Panc1 (cell line): ENCODE measurements around the gene SNTG2. TPM values are rescaled to one million over a fixed set of nuclear protein-coding genes. Genes with fewer than 3 reads are reported as not detected.

ENCODE experiments used
- ATAC-seq: fragments of 200-7000 bp; cut with Tn5 transposase; 2 replicates; pipeline ENCODE4 v1.9.1; 2020; ENCODE audit warnings: mild to moderate bottlenecking, moderate library complexity
- BruUV-seq: library from RNA; stranded (reverse); fragments of 400-500 nt; replicated peaks from 2 replicates; lab custom pipeline; 2021; lab: Mats Ljungman, UMichigan
- CTCF ChIA-PET: fragments of 300-600 bp; sonication (Branson Sonifier 250); formaldehyde crosslinking; loops from one replicate; lab custom pipeline; 2022; ENCODE audit warnings: antibody characterized with exemption; lab: Charles Lee
- POLR2A ChIA-PET: fragments of 300-600 bp; sonication (Branson Sonifier 250); formaldehyde crosslinking; loops from one replicate; lab custom pipeline; 2022; ENCODE audit warnings: antibody characterized with exemption; lab: Charles Lee
- DNase-seq: peaks from one replicate; pipeline ENCODE4 v3.0.0-alpha.2; 2010; ENCODE audit warnings: low read depth, low spot score
- H3K27ac ChIP-seq: 2 replicates; pipeline ENCODE4 v1.5.1; 2011; ENCODE audit warnings: mild to moderate bottlenecking, low read length, inconsistent platforms
- H3K27me3 ChIP-seq: fragments of 200-500 bp; sonication (Bioruptor generic); 2 replicates; pipeline ENCODE4 v1.6.0; 2014; ENCODE audit warnings: low read length, inconsistent platforms; ENCODE audit not compliant: control insufficient read depth, insufficient read depth
- H3K36me3 ChIP-seq: fragments of 200-500 bp; sonication (Bioruptor generic); 2 replicates; pipeline ENCODE4 v1.5.1; 2014; ENCODE audit warnings: inconsistent platforms, mild to moderate bottlenecking, low read length, moderate library complexity; ENCODE audit not compliant: control insufficient read depth, insufficient read depth
- H3K4me1 ChIP-seq: 2 replicates; pipeline ENCODE4 v1.5.1; 2011; ENCODE audit warnings: inconsistent platforms, mild to moderate bottlenecking, low read length, moderate library complexity; ENCODE audit not compliant: control insufficient read depth, insufficient read depth
- H3K4me3 ChIP-seq, 2 experiments: 2 replicates each; pipeline ENCODE4 v1.5.1; 2011 to 2012; ENCODE audit warnings: low read depth in 2 of 2, low read length in 2 of 2, mild to moderate bottlenecking in 2 of 2, inconsistent platforms in 1 of 2, moderate library complexity in 1 of 2
- H3K9me3 ChIP-seq: fragments of 200-500 bp; sonication (Bioruptor generic); 2 replicates; pipeline ENCODE4 v1.5.1; 2014; ENCODE audit warnings: low read depth, mild to moderate bottlenecking, inconsistent platforms, low read length, moderate library complexity; ENCODE audit not compliant: control insufficient read depth, insufficient read depth
- CTCF ChIP-seq: fragments of 450-650 bp; IDR thresholded peaks from 2 replicates; pipeline ENCODE4 v1.5.1; 2017; ENCODE audit warnings: mild to moderate bottlenecking
- POLR2AphosphoS5 ChIP-seq: IDR thresholded peaks from 2 replicates; pipeline ENCODE4 v1.6.1; 2012; ENCODE audit warnings: mild to moderate bottlenecking, low read depth, low read length, moderate library complexity
- REST ChIP-seq, 2 experiments: IDR thresholded peaks; 2 replicates each; pipeline ENCODE4 v1.6.1; 2011 to 2012; ENCODE audit warnings: low read depth in 2 of 2, control low read depth in 1 of 2, low read length in 1 of 2, mild to moderate bottlenecking in 1 of 2, moderate library complexity in 1 of 2; ENCODE audit not compliant: insufficient read depth in 1 of 2
- SIN3A ChIP-seq: IDR thresholded peaks from 2 replicates; pipeline ENCODE4 v1.6.1; 2012; ENCODE audit warnings: low read depth, mild to moderate bottlenecking, low read length, moderate library complexity, borderline replicate concordance; ENCODE audit not compliant: insufficient read depth
- TCF7L2 ChIP-seq: IDR thresholded peaks from 2 replicates; pipeline ENCODE4 v1.6.1; 2011; ENCODE audit warnings: mild to moderate bottlenecking, low read depth, low read length, inconsistent platforms
- in situ Hi-C: cut with HindIII; loops from 2 replicates; pipeline ENCODE4 v1.10.0; 2016; ENCODE audit warnings: low sequenced_read_pairs, low pct_unique_long_range_greater_than_20kb
- intact Hi-C: fragments of 100-400 bp; cut with micrococcal nuclease; formaldehyde crosslinking; loops from one replicate; pipeline ENCODE4 v1.10.0; 2022; ENCODE audit not compliant: unreplicated experiment
- total RNA-seq: library from RNA; stranded (reverse); gene quantifications from one replicate; pipeline ENCODE4 v1.2.1, GENCODE V29; 2021; ENCODE audit not compliant: unreplicated experiment

Gene SNTG2
- total RNA-seq, 1 experiment from 2014 or later: not detected

GRCh38 chr2:974054-974453 lies 23.4 kb downstream of the SNTG2 start:
- in situ Hi-C loops (no loop called here), intact Hi-C loops (no loop called here)
- no peak for DNase-seq
- BruUV-seq: no TSS peak
- ChIA-PET POLR2A (no interaction called here), CTCF (no interaction called here)
- Histone ChIP-seq H3K9me3 (no peaks in the 10 kb centered on the region), H3K4me3 (no peak overlapping the region), H3K27me3 (no peaks in the 10 kb centered on the region), H3K4me1 (no peaks in the 10 kb centered on the region), H3K27ac (no peak overlapping the region), H3K36me3 (no peaks in the 10 kb centered on the region)
- ATAC-seq: no peak
- TF ChIP-seq TCF7L2 (no peak), POLR2AphosphoS5 (no peak), REST (IDR thresholded peaks at IDR 0.05; ENCODE audit: insufficient read depth in 1 of 2, low read depth in 2 of 2, low read length in 1 of 2) (no peak), SIN3A (no peak), CTCF (no peak)

- TF ChIP-seq POLR2AphosphoS5 (no peak), CTCF (no peak), SIN3A (no peak), TCF7L2 (no peak), REST (IDR thresholded peaks at IDR 0.05; ENCODE audit: insufficient read depth in 1 of 2, low read depth in 2 of 2, low read length in 1 of 2) (no peak)
- H3K4me3 ChIP-seq: no peak overlapping the region
- in situ Hi-C loops (no loop called here), intact Hi-C loops (no loop called here)
- no peaks in the 10 kb centered on the region for H3K9me3 ChIP-seq
- H3K27ac ChIP-seq: no peak overlapping the region
- no peaks in the 10 kb centered on the region for H3K27me3 ChIP-seq
- DNase-seq (no peak), ATAC-seq (no peak)
- H3K4me1 ChIP-seq: no peaks in the 10 kb centered on the region
- no peaks in the 10 kb centered on the region for H3K36me3 ChIP-seq
- BruUV-seq: no TSS peak
- POLR2A ChIA-PET: no interaction called here
- CTCF ChIA-PET: no interaction called here
Observed at GRCh38 chr2:974502-974901, 23.9 kb downstream of the SNTG2 start.
